Osteocyte (in vitro differentiated cells): ENCODE data around the gene EYA2. TPM values are rescaled to one million over a fixed set of nuclear protein-coding genes. Genes with fewer than 3 reads are reported as not detected.

Source experiments
- DNase-seq: peaks from one replicate; pipeline ENCODE4 v3.0.0; 2021; ENCODE audit warnings: mixed read lengths; ENCODE audit not compliant: unreplicated experiment; ENCODE audit errors: extremely low spot score
- H3K27ac Mint-ChIP-seq: one replicate; pipeline ENCODE4 v1.8.0; 2021; ENCODE audit warnings: mild to moderate bottlenecking, mixed read lengths; ENCODE audit not compliant: unreplicated experiment
- H3K27me3 Mint-ChIP-seq: one replicate; pipeline ENCODE4 v1.8.0; 2021; ENCODE audit warnings: mixed read lengths; ENCODE audit not compliant: unreplicated experiment
- H3K36me3 Mint-ChIP-seq: one replicate; pipeline ENCODE4 v1.8.0; 2021; ENCODE audit warnings: mixed read lengths; ENCODE audit not compliant: unreplicated experiment
- H3K4me1 Mint-ChIP-seq: one replicate; pipeline ENCODE4 v1.8.0; 2021; ENCODE audit warnings: mixed read lengths; ENCODE audit not compliant: unreplicated experiment
- H3K4me3 Mint-ChIP-seq: one replicate; pipeline ENCODE4 v1.8.0; 2021; ENCODE audit warnings: mild to moderate bottlenecking, moderate library complexity, mixed read lengths; ENCODE audit not compliant: unreplicated experiment
- H3K9me3 Mint-ChIP-seq: one replicate; pipeline ENCODE4 v1.8.0; 2021; ENCODE audit warnings: mixed read lengths; ENCODE audit not compliant: unreplicated experiment
- total RNA-seq: library from RNA; stranded (reverse); gene quantifications from 2 replicates; pipeline ENCODE4 v1.2.1, GENCODE V29; 2021
- TF ChIP-seq, protein P1 (sequence below): fragments of 200-600 bp; sonication (generic); IDR thresholded peaks from 2 replicates; pipeline ENCODE4 v1.5.0; 2021; ENCODE audit warnings: antibody characterized with exemption, mild to moderate bottlenecking, moderate library complexity

Gene EYA2
- total RNA-seq, 1 donor from 2014 or later = not detected

DNA sequence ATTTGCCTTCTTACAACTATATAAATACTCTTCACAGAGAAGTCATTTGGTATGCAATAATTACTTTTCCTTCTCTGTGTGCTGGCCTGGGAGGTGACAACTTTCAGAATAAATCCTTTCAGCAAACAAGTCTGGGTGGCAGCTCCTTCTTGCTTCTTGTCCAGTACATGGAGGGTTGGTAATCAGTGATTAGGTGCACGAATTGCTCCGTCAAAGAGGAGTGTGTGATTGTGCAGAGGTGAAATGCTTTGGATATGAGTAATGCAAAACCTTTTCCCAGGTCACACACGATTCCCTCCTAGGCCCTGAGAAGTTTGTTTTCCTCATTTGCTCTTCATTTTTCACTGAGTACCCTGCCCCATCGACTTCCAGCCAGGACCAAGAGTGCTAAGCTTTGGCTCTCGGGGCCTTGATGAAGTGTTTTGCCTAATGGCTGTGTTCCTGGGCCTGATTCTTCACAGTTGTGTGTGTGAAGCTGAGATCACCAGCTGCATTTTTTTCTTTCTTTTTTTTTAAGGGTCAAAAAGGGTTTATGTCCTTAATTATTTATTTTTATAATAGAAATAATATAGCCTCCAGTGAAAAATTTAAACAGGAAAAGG is 245.4 kb downstream of the EYA2 start:
- Mint-ChIP-seq H3K36me3 (no peaks in the 10 kb centered on the region), H3K4me3 (no peak overlapping the region), H3K27me3 (peaks cover 29% of the 10 kb centered on the region), H3K27ac (no peak overlapping the region), H3K4me1 (peaks cover 6% of the 10 kb centered on the region), H3K9me3 (no peaks in the 10 kb centered on the region)
- no peak for DNase-seq
- TF ChIP-seq, protein P1, sequence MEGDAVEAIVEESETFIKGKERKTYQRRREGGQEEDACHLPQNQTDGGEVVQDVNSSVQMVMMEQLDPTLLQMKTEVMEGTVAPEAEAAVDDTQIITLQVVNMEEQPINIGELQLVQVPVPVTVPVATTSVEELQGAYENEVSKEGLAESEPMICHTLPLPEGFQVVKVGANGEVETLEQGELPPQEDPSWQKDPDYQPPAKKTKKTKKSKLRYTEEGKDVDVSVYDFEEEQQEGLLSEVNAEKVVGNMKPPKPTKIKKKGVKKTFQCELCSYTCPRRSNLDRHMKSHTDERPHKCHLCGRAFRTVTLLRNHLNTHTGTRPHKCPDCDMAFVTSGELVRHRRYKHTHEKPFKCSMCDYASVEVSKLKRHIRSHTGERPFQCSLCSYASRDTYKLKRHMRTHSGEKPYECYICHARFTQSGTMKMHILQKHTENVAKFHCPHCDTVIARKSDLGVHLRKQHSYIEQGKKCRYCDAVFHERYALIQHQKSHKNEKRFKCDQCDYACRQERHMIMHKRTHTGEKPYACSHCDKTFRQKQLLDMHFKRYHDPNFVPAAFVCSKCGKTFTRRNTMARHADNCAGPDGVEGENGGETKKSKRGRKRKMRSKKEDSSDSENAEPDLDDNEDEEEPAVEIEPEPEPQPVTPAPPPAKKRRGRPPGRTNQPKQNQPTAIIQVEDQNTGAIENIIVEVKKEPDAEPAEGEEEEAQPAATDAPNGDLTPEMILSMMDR = no peak

DNA sequence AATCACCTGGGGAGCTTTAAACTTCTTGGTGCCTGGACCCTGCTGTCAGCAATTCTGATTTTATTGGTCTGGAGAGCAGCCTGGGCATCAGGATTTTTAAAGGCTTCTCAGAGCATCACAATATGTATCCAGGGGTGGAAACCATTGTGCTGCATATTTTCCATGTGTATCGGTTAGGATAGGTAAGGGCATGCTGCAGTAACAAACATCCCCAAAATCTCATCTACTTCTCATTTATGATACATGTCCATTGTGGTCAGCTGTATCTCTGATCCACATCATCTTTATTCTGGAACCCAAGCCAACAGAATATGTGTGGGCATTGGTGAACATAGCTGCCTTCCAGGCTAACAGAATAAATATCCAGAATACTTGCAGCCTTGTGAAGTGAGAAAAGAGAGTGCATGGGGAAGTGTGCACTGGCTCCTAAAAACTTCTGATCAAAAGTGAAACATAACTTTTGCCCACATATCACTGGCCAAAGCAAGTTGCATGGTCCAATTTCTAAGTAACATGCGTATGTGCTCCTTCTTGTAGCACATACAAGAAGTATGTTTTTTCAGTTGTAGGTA is 246.8 kb downstream of the EYA2 start:
- no peaks in the 10 kb centered on the region for H3K9me3 Mint-ChIP-seq
- DNase-seq = no peak
- H3K27ac Mint-ChIP-seq = no peak overlapping the region
- H3K36me3 Mint-ChIP-seq = no peaks in the 10 kb centered on the region
- peaks cover 13% of the 10 kb centered on the region for H3K4me1 Mint-ChIP-seq
- TF ChIP-seq, protein P1 = no peak
- H3K4me3 Mint-ChIP-seq = no peak overlapping the region
- peaks cover 36% of the 10 kb centered on the region for H3K27me3 Mint-ChIP-seq

DNA sequence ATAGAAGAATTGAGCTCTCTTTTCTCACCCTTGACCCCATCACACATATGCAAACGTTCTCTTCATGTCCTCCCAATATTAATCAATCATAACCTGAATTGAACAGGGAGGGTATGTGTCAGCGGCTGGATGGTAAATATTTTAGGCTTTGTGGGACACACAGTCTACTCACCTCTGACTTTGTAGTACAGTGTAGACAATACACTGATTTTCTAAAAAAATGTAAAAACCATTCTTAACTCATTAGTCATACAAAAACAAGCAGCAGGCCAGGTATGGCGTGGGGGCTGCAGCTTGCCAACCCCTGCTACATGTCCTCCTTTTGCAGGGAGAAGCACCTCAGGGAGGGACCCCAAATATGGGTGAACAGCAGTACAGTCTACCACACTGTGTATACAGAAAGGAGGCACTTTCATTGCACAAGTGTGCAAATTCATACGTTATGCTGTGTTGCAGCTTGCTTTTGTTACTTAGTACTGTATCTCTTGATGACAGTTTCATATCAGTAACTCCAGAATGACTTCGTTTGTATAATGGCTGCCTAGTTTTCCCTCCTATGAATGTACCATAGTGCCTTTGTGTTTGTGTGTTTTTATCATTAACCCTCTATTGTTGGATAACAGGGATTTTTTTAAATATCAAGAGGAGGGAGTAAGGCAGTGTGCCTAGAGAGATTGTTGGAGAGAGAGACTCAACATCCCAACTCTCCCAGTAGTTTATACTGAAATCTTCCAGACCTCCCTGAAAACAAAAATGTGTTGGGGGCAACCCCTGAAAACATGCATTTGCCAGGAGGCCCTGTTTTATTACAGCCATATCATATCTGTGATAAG is 247.5 kb downstream of the EYA2 start:
- Mint-ChIP-seq H3K4me3 (no peak overlapping the region), H3K36me3 (no peaks in the 10 kb centered on the region), H3K27me3 (peaks cover 36% of the 10 kb centered on the region), H3K4me1 (peaks cover 20% of the 10 kb centered on the region), H3K27ac (no peak overlapping the region), H3K9me3 (no peaks in the 10 kb centered on the region)
- no peak for DNase-seq
- TF ChIP-seq, protein P1 = no peak

DNA sequence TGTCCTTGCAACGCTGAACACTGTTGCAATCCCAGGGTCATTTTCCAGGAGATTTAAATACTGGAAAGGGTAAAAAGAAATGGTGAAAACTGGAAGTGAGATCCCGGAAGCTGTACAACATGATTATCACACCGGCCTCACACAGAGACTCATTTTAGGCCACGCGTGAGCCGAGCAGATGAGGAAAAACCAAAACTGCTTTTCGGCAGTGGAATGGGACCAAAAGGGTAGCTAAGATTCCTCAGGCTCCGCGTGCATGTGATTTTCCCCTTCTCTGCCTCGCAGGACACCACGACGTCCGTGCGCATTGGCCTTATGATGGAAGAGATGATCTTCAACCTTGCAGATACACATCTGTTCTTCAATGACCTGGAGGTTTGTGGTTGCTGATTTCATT is 248.1 kb downstream of the EYA2 start:
- peaks cover 36% of the 10 kb centered on the region for H3K27me3 Mint-ChIP-seq
- no peak overlapping the region for H3K4me3 Mint-ChIP-seq
- peaks cover 19% of the 10 kb centered on the region for H3K4me1 Mint-ChIP-seq
- H3K9me3 Mint-ChIP-seq = no peaks in the 10 kb centered on the region
- TF ChIP-seq, protein P1 = no peak
- H3K27ac Mint-ChIP-seq = no peak overlapping the region
- no peaks in the 10 kb centered on the region for H3K36me3 Mint-ChIP-seq
- no peak for DNase-seq

DNA sequence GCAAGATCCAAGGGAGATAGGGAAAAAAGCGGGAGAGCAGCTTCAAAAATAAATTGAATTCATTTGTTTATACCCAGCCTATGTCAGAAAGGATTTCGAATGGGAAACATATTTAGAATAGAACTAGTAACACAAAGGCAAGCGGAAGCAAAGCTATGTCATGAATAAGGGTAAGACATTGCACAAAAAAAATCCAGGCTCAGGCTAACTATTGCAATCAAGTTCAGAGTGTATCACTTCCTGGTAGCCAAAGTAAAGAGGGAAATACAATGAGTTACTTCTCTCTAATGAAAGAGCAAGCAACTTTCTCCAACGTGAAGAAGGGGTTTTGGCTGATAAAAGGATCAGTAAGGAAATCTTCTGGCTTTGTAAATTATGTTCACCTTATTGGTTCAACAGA is 249.0 kb downstream of the EYA2 start:
- Mint-ChIP-seq H3K27ac (no peak overlapping the region), H3K4me3 (no peak overlapping the region), H3K27me3 (peaks cover 36% of the 10 kb centered on the region), H3K36me3 (no peaks in the 10 kb centered on the region), H3K9me3 (no peaks in the 10 kb centered on the region), H3K4me1 (peaks cover 19% of the 10 kb centered on the region)
- TF ChIP-seq, protein P1 = no peak
- DNase-seq = no peak
